H1 (cell line): Measurements from ENCODE around the gene IRF2BP2.

ENCODE experiments used
- ATF2 ChIP-seq: IDR thresholded peaks from 2 replicates; pipeline ENCODE4 v1.6.1; 2012; ENCODE audit warnings: low read length, inconsistent platforms
- ATF3 ChIP-seq: IDR thresholded peaks from 2 replicates; pipeline ENCODE4 v1.6.1; 2011; ENCODE audit warnings: low read depth, mild to moderate bottlenecking, low read length; ENCODE audit not compliant: insufficient read depth
- BACH1 ChIP-seq: IDR thresholded peaks from 2 replicates; pipeline ENCODE4 v1.6.1; 2012; ENCODE audit warnings: low read length, improper control_type of control experiment
- CREB1 ChIP-seq: IDR thresholded peaks from 2 replicates; pipeline ENCODE4 v1.6.1; 2012; ENCODE audit warnings: inconsistent platforms
- CTCF ChIP-seq, 3 experiments: IDR thresholded peaks; 1 replicate in 2 of 3; 2 replicates in 1 of 3; pipeline versions ENCODE4 v1.5.1 to v1.6.1; 2011; ENCODE audit warnings: low read length in 3 of 3, mild to moderate bottlenecking in 3 of 3, inconsistent platforms in 2 of 3, low read depth in 1 of 3, moderate library complexity in 1 of 3; ENCODE audit not compliant: insufficient read depth in 1 of 3; ENCODE audit errors: control extremely low read depth in 1 of 3
- EGR1 ChIP-seq: IDR thresholded peaks from 2 replicates; pipeline ENCODE4 v1.6.1; 2011; ENCODE audit warnings: low read depth, low read length, borderline replicate concordance
- KDM5A ChIP-seq: fragments of 200-600 bp; IDR thresholded peaks from 2 replicates; pipeline ENCODE4 v1.7.1; 2012; ENCODE audit warnings: mild to moderate bottlenecking, low read length, inconsistent platforms, mixed read lengths
- POLR2A ChIP-seq, 2 experiments: IDR thresholded peaks; 1 replicate in 1 of 2; 2 replicates in 1 of 2; pipeline ENCODE4 v1.6.1; 2011; ENCODE audit warnings: low read depth in 2 of 2, low read length in 2 of 2, mild to moderate bottlenecking in 2 of 2; ENCODE audit errors: control extremely low read depth in 1 of 2
- YY1 ChIP-seq: IDR thresholded peaks from 2 replicates; pipeline ENCODE4 v1.6.1; 2011; ENCODE audit warnings: low read depth, mild to moderate bottlenecking, low read length
- TF ChIP-seq, protein P1 (sequence below): IDR thresholded peaks from 2 replicates; pipeline ENCODE4 v1.6.1; 2012; ENCODE audit warnings: inconsistent platforms

- TF ChIP-seq ATF3: no peak
- TF ChIP-seq CREB1: no peak
- peak in 1 of 3 experiments; percentile 5; a peak in 1 of 4 replicates for TF ChIP-seq CTCF (IDR thresholded peaks at IDR 0.05; ENCODE audit: control extremely low read depth in 1 of 3, insufficient read depth in 1 of 3, low read depth in 1 of 3, low read length in 3 of 3)
- TF ChIP-seq, protein P1, sequence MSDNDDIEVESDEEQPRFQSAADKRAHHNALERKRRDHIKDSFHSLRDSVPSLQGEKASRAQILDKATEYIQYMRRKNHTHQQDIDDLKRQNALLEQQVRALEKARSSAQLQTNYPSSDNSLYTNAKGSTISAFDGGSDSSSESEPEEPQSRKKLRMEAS: no peak
- TF ChIP-seq ATF2: no peak
- no peak for TF ChIP-seq KDM5A
- 0 out of 3 replicates have a peak, but pooled peaks of 1 of the 2 experiments have one; percentile 2 for TF ChIP-seq POLR2A (IDR thresholded peaks at IDR 0.05; ENCODE audit: control extremely low read depth in 1 of 2, low read depth in 2 of 2, low read length in 2 of 2)
- TF ChIP-seq BACH1: no peak
- no peak for TF ChIP-seq YY1
- TF ChIP-seq EGR1: no peak
These were observed 2.6 kb downstream of the IRF2BP2 start for GRCh38 chr1:234607109-234608024.
